SHP77 treated with DMSO at 0.1 percent for 48 hours (cell line): ENCODE data around the gene RHOT2.

Experiments used
- DNase-seq: peaks from one replicate; lab custom pipeline; 2025; lab: John Stamatoyannopoulos, UW

The RHOT2 gene

GRCh38 chr16:667780-668518 is at the start of gene RHOT2:
Gene RHOT2, plus strand, starts transcription at chr16:668132. Its CDS starts 68 bp downstream, at chr16:668200.
- DNase-seq: peak; percentile 54

GRCh38 chr16:619476-620100 is 48.3 kb upstream of the RHOT2 start:
- DNase-seq: no peak

- DNase-seq: peak; percentile 56
Observed at GRCh38 chr16:620700-621525, 47.0 kb upstream of the RHOT2 start.

GRCh38 chr16:621526-622105 is 46.3 kb upstream of the RHOT2 start:
- DNase-seq: peak; percentile 45

GRCh38 chr16:622920-623280 is 45.0 kb upstream of the RHOT2 start:
- no peak for DNase-seq

GRCh38 chr16:624526-625070 is 43.3 kb upstream of the RHOT2 start:
- no peak for DNase-seq

GRCh38 chr16:625117-625976 is 42.6 kb upstream of the RHOT2 start:
- no peak for DNase-seq

- DNase-seq: no peak
Observed at GRCh38 chr16:625977-626765, 41.8 kb upstream of the RHOT2 start.

GRCh38 chr16:626787-627453 is 41.0 kb upstream of the RHOT2 start:
- peak; percentile 40 for DNase-seq

- peak; percentile 83 for DNase-seq
Observed at GRCh38 chr16:627454-628239, 40.3 kb upstream of the RHOT2 start.

GRCh38 chr16:628321-629061 is 39.4 kb upstream of the RHOT2 start:
- DNase-seq: no peak

- DNase-seq: no peak
Observed at GRCh38 chr16:629185-629832, 38.6 kb upstream of the RHOT2 start.

- DNase-seq: no peak
Observed at GRCh38 chr16:629833-630248, 38.1 kb upstream of the RHOT2 start.

- DNase-seq: no peak
Observed at GRCh38 chr16:630249-630814, 37.6 kb upstream of the RHOT2 start.

- no peak for DNase-seq
Observed at GRCh38 chr16:630815-631405, 37.0 kb upstream of the RHOT2 start, which contains the start of gene WFIKKN1. Gene WFIKKN1, plus strand, starts transcription at chr16:630985. Its CDS starts 269 bp downstream, at chr16:631254.

GRCh38 chr16:631808-632358 is 36.0 kb upstream of the RHOT2 start:
- no peak for DNase-seq
